HUES48 (cell line): ENCODE measurements around the gene ARHGAP6.

ENCODE experiments used
- H3K27ac ChIP-seq: one replicate; pipeline ENCODE4 v1.7.0; 2013; ENCODE audit warnings: low read depth, low read length, inconsistent platforms
- H3K27me3 ChIP-seq: 2 replicates; pipeline ENCODE4 v1.6.1; 2013; ENCODE audit warnings: mild to moderate bottlenecking, low read length; ENCODE audit not compliant: control insufficient read depth, insufficient read depth
- H3K36me3 ChIP-seq: 2 replicates; pipeline ENCODE4 v1.6.1; 2013; ENCODE audit warnings: low read length; ENCODE audit not compliant: control insufficient read depth, insufficient read depth
- H3K4me1 ChIP-seq: 2 replicates; pipeline ENCODE4 v1.6.1; 2013; ENCODE audit warnings: mild to moderate bottlenecking, low read length; ENCODE audit not compliant: control insufficient read depth, insufficient read depth
- H3K4me3 ChIP-seq: 2 replicates; pipeline ENCODE4 v1.5.1; 2013; ENCODE audit warnings: mild to moderate bottlenecking, low read depth, low read length
- H3K9ac ChIP-seq: 2 replicates; pipeline ENCODE4 v1.6.1; 2013; ENCODE audit warnings: mild to moderate bottlenecking, low read depth, low read length, moderate library complexity
- H3K9me3 ChIP-seq: 2 replicates; pipeline ENCODE4 v1.6.1; 2013; ENCODE audit warnings: low read length; ENCODE audit not compliant: control insufficient read depth, insufficient read depth

ARHGAP6 gene

GRCh38 chrX:11567528-11568220, 98.0 kb downstream of the ARHGAP6 start:
- Histone ChIP-seq H3K4me3 (no peak overlapping the region), H3K36me3 (no peaks in the 10 kb centered on the region), H3K9ac (no peak overlapping the region), H3K27me3 (peaks cover 84% of the 10 kb centered on the region), H3K27ac (no peak overlapping the region), H3K4me1 (peaks cover 18% of the 10 kb centered on the region), H3K9me3 (0 out of 2 replicates have a peak, but pooled peaks cover 4% of the 10 kb centered on the region)

GRCh38 chrX:11566789-11567188, 98.9 kb downstream of the ARHGAP6 start:
- Histone ChIP-seq H3K36me3 (no peaks in the 10 kb centered on the region), H3K27me3 (peaks cover 93% of the 10 kb centered on the region), H3K27ac (no peak overlapping the region), H3K4me1 (peaks cover 18% of the 10 kb centered on the region), H3K9me3 (0 out of 2 replicates have a peak, but pooled peaks cover 4% of the 10 kb centered on the region), H3K4me3 (no peak overlapping the region), H3K9ac (no peak overlapping the region)

- Histone ChIP-seq H3K9me3 (0 out of 2 replicates have a peak, but pooled peaks cover 4% of the 10 kb centered on the region), H3K4me3 (no peak overlapping the region), H3K27ac (peak overlapping the region; percentile 29), H3K27me3 (peaks cover 99% of the 10 kb centered on the region), H3K36me3 (no peaks in the 10 kb centered on the region), H3K4me1 (peaks cover 18% of the 10 kb centered on the region), H3K9ac (no peak overlapping the region)
Observed at GRCh38 chrX:11566173-11566572, 99.5 kb downstream of the ARHGAP6 start.

DNA sequence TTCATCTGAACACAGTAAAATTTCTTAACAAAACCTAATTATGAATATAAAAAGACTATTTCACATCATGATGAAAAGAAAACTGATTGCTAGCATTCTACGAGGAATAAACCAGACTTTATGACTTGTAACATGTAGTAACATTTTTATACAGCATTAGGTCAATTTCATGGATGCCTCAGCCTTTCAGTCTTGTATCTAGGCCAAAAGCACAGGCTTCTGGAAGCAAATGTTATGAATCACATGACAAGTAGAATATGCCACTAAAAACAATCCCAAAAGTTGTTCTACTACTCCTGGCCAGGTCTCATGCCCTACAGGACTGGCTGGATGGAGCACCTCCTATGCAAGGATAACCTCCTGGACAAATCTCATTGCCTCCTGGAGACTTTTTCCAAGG, 101.2 kb downstream of the ARHGAP6 start:
- peaks cover 18% of the 10 kb centered on the region for H3K4me1 ChIP-seq

GRCh38 chrX:11562570-11562969, 103.2 kb downstream of the ARHGAP6 start:
- Histone ChIP-seq H3K27me3 (peaks cover 77% of the 10 kb centered on the region), H3K4me1 (peaks cover 18% of the 10 kb centered on the region), H3K9ac (no peak overlapping the region), H3K9me3 (0 out of 2 replicates have a peak, but pooled peaks cover 4% of the 10 kb centered on the region), H3K36me3 (no peaks in the 10 kb centered on the region), H3K4me3 (no peak overlapping the region), H3K27ac (no peak overlapping the region)

More for the DNA sequence above, 101.2 kb downstream of the ARHGAP6 start:
- no peak overlapping the region for H3K9ac ChIP-seq
- no peak overlapping the region for H3K27ac ChIP-seq
- peaks cover 97% of the 10 kb centered on the region for H3K27me3 ChIP-seq
- no peak overlapping the region for H3K4me3 ChIP-seq
- 0 out of 2 replicates have a peak, but pooled peaks cover 4% of the 10 kb centered on the region for H3K9me3 ChIP-seq
- H3K36me3 ChIP-seq: no peaks in the 10 kb centered on the region

DNA sequence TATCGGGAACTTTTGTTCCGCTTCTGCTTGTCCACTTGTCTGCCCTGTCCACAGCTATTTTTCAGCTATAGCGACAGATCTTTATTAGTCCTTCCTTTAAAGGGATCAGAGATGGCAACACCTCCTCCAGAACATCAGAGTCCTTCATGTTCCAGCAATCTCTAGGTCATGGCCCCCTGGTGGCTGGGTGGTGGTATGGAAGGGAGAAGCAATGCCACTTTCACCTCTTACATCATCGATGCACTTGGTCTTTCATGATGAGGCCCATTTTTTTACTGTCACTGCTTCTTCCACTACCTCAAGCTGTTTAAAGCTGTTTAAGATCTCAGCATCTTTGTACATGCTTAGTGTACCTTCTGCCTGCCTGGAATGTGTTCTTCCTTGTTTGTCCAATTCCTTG, 106.7 kb downstream of the ARHGAP6 start:
- peaks cover 55% of the 10 kb centered on the region for H3K27me3 ChIP-seq
- H3K27ac ChIP-seq: no peak overlapping the region
- H3K4me1 ChIP-seq: no peaks in the 10 kb centered on the region
- no peak overlapping the region for H3K4me3 ChIP-seq
- H3K9ac ChIP-seq: no peak overlapping the region
- no peaks in the 10 kb centered on the region for H3K9me3 ChIP-seq
- H3K36me3 ChIP-seq: no peaks in the 10 kb centered on the region

DNA sequence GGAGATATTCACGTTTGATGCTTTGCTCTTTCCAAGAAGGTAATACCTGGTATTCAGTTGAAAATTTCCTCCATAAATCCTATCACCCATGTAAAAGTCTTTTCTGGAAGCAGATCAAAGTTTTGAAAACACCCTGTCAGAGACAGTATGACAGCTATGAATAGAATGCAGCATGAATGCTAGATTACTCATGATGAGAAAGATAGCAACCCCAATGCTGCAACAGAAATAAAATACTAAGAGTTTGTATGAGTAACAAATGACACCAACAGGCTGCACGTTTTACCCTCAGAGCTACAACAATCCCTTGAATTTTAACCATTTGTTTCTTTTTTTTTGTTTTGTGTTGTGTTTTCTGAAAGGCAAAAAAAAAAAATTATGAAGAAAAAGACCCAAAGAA, 108.6 kb downstream of the ARHGAP6 start:
- Histone ChIP-seq H3K27me3 (peaks cover 36% of the 10 kb centered on the region), H3K9me3 (no peaks in the 10 kb centered on the region), H3K9ac (no peak overlapping the region), H3K36me3 (no peaks in the 10 kb centered on the region), H3K4me1 (no peaks in the 10 kb centered on the region), H3K27ac (no peak overlapping the region), H3K4me3 (no peak overlapping the region)

- peaks cover 27% of the 10 kb centered on the region; the same call in 1 of the 2 replicates for H3K27me3 ChIP-seq
- H3K27ac ChIP-seq: no peak overlapping the region
- H3K36me3 ChIP-seq: no peaks in the 10 kb centered on the region
Observed at GRCh38 chrX:11555759-11556158, 110.0 kb downstream of the ARHGAP6 start.

DNA sequence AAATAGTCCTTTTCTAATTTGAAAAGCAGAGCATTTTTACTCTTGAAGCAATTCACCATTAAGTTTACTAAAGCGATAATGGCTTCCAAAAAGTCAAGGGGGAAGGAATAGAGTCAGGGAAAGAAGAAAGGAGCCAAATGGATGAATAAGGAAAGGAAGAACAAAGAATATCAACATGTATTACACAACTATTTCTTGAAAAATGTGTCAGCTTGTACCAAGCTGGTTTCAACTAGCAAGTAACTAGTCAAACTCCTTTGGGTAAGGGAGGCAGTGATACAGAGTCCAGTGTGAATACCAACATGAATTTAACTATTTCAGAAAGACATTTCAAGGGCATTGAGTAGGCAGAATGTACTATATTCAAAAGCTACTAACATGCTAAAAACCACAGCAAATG, 112.1 kb downstream of the ARHGAP6 start:
- H3K27ac ChIP-seq: no peak overlapping the region
- no peak overlapping the region for H3K9ac ChIP-seq
- H3K27me3 ChIP-seq: peaks cover 21% of the 10 kb centered on the region; the same call in 1 of the 2 replicates

More at GRCh38 chrX:11555759-11556158, 110.0 kb downstream of the ARHGAP6 start:
- Histone ChIP-seq H3K4me3 (no peak overlapping the region), H3K4me1 (no peaks in the 10 kb centered on the region), H3K9ac (no peak overlapping the region), H3K9me3 (no peaks in the 10 kb centered on the region)

DNA sequence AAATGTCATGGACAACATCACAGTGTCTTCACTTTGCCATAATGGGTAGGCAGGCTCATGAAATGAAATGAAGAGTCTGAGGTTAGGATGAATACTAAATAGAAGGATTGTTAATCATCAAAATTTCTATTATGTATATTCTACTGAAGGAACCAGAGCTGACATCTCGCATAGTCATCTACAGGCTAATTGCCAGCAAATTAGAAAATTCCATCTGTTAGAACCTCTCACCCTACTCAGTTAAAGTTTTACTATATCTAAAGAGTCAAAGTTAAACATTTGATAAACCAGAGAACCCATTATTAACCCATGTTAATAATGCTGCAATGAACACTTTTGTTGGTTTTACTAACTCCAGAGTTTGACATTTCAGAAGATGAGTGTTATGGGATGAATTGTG, 114.6 kb downstream of the ARHGAP6 start:
- H3K36me3 ChIP-seq: no peaks in the 10 kb centered on the region

More for the DNA sequence above, 112.1 kb downstream of the ARHGAP6 start:
- Histone ChIP-seq H3K9me3 (no peaks in the 10 kb centered on the region), H3K4me3 (no peak overlapping the region), H3K36me3 (no peaks in the 10 kb centered on the region), H3K4me1 (no peaks in the 10 kb centered on the region)

DNA sequence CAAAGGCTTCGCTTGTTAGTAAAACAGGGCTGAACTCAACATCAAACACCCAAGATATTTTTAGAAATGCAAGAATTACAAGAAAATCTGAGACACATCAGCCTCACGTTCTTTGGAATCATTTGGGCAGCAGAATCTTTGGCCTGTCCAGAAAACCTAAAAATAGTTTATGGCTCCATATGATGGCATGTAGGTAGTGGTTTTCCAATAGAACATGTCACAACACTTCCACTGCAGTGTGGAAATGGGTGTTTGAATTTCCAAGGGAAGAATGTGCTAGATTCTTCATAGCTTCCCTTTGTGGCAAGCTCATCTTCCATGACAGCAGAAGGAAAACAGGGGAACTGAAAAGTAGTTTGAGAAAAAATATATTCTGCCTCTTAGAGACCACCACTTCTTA, 118.8 kb downstream of the ARHGAP6 start:
- no peak overlapping the region for H3K27ac ChIP-seq
- no peaks in the 10 kb centered on the region for H3K36me3 ChIP-seq
- H3K9me3 ChIP-seq: no peaks in the 10 kb centered on the region
- H3K27me3 ChIP-seq: peaks cover 22% of the 10 kb centered on the region
- H3K4me3 ChIP-seq: no peak overlapping the region
- H3K4me1 ChIP-seq: no peaks in the 10 kb centered on the region
- H3K9ac ChIP-seq: no peak overlapping the region

More for the DNA sequence above, 114.6 kb downstream of the ARHGAP6 start:
- Histone ChIP-seq H3K4me1 (no peaks in the 10 kb centered on the region), H3K9me3 (no peaks in the 10 kb centered on the region), H3K9ac (no peak overlapping the region), H3K4me3 (no peak overlapping the region), H3K27ac (no peak overlapping the region), H3K27me3 (peaks cover 10% of the 10 kb centered on the region; the same call in 1 of the 2 replicates)
